Activated CD8-positive, alpha-beta memory T cell treated with anti-CD3 and anti-CD28 coated beads for 1 hour (primary cell): ENCODE measurements around the gene TCL1A.
"Not testable (repeated sequence)": the region's sequence is repeated elsewhere in the genome, so short reads cannot be mapped to it uniquely, and the experiment has no call there.

ENCODE experiments used
- DNase-seq, 2 donors: peaks; one replicate each; pipeline ENCODE4 v3.0.0-alpha.2; 2020; ENCODE audit warnings: low read depth in 1 of 2; ENCODE audit errors: extremely low read depth in 1 of 2

The TCL1A gene

DNA sequence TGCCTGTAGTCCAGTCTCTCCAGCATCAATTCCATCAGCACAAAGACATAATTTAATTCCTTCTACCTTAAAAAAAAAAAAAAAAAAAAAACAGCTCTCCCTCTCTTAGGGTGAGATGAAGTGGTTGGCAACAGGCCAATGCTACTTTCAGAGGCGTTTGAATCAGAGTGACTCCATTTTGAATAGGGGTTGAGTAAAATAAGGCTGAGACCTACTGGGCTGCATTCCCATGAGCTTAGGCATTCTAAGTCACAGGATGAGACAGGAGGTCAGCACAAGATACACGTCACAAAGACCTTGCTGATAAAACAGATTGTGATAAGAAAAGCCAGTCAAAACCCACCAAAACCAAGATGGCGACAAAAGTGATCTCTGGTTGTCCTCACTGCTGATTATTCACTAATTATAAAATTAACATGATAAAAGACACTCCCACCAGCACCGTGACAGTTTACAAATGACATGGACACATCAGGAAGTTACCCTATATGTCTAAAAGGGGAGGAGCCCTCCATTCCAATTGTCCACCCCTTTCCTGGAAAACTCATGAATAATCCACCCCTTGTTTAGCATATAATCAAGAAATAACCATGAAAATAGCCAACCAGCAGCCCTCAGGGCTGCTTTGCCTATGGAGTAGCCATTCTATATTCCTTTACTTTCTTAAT is 34.6 kb downstream of the TCL1A start:
- no peak for DNase-seq

- DNase-seq = no peak
Measured at GRCh38 chr14:95677179-95677835, 36.6 kb downstream of the TCL1A start.

DNA sequence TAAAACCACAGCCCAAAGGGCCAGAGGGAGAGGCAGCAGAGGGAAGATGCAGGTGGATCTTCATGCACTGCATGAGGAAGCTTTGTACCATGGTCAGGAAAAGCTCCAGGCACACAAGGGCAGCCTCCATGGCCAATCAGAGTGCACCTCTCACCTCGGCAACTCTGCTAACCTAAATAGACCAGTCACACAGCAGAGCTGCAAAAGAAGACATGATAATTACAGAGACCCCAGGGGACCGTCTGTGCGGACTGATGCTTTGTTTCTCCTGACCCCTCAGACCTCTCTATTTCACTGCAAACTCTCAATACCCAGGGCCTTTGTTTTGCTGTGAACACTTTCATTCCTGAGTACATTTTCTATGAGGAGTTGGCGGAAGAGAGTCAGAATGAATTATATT is 38.4 kb downstream of the TCL1A start:
- no peak for DNase-seq

DNA sequence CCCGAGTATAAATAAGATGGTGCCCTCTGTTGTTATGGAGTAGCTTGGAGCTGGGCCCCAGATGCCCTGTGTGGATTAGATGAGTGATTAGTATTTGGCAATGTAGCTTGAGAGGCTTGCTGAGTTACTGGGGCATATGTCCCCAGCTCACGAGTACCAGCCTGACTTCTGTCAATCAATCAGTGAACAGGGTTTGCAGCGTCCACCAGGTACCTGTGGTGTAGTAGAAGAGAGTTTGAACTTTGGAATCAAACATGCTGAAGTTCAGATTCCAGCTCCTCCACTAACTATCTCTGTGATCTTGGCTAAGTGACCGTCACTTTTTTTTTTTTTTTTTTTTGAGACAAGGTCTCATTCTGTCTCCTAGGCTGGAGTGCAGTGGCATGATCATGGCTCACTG is 39.3 kb downstream of the TCL1A start:
- no peak for DNase-seq

DNA sequence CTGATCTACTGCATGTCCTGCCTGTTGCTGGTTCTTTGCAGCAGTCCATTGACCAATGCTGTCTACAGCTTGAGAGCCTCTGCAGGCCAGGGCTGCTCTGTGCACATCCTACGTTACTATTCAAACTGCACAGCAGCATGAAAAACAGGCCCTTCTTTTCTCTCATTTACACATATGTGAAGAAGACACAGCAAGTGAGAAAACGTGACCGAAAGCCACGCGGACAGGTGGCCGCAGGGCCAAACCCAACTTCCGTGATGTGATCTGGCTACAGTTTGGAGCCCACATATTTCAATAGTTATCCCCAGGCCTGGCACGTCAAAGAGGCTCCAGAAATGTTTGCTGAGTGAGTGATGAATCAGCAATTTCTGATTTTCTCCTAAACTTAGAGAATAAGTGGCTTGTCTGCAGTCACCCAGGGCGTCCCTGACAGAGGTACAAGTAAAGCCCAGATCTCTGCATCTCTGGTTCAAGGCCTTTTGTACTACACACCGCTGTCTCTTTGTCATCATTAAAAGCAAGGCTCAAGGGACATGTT is 45.6 kb downstream of the TCL1A start:
- DNase-seq = no peak

DNA sequence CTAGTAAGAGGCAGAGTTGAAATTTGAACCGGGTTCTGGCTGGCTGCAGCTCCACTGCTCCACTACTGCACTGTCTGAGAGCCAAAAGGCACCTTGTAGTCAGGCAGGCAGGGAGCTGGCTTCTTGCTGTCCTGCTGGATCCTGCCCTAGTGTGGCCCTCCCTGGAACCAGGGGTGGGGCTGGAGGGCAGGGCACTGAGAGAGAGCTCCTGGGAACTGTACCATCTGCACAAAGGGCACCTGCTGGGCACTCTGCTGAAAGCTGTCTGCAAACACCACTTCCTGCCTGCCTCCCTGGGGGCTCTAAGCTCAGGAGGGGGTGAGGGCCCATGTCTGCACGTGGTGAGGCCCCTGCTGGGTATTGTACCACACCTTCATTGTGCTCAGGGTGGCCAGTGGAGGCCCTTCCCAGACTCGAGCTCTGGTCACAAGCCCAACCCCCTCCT is 46.7 kb downstream of the TCL1A start:
- no peak for DNase-seq

DNA sequence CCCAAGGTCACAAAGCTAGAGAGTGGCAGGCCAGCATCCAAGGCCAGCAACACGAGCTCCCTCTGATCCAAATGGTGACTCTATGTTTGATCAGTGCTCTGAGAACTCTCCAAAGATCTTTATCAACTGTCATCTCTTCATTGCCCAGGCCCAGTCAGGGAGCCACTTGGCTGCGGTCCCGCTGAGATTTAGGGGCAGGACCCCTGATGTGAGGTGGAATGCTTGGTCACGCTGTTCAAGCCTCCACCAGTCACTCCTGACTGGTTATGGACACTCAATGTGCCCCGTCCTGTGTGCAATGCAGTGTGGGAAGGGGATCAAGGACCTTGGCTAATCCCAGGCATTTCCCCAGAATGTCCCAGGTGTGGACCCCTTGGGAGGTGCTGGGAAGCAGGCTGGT is 47.5 kb downstream of the TCL1A start:
- DNase-seq = no peak

GRCh38 chr14:95665530-95665929 is 48.4 kb downstream of the TCL1A start:
- not testable (repeated sequence) for DNase-seq

GRCh38 chr14:95664546-95664945 is 49.4 kb downstream of the TCL1A start:
- DNase-seq = no peak

DNA sequence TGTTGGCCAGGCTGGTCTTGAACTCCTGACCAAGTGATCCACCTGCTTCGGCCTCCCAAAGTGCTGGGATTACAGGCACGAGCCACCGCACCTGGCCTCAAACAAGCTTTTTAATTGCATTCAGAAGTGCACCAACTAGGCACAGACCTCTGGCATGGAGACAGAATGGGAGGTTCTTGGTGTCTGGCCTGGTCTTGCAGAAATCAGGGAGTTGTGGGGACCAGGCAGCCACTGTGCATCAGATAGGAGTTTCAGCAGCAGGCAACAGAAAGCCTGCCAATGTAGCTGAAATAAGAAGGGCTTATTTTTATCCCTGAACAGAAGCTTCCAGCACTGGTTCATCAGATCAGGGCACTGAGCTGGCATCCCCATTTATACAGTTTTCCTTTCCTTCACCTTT is 49.9 kb downstream of the TCL1A start:
- no peak for DNase-seq

DNA sequence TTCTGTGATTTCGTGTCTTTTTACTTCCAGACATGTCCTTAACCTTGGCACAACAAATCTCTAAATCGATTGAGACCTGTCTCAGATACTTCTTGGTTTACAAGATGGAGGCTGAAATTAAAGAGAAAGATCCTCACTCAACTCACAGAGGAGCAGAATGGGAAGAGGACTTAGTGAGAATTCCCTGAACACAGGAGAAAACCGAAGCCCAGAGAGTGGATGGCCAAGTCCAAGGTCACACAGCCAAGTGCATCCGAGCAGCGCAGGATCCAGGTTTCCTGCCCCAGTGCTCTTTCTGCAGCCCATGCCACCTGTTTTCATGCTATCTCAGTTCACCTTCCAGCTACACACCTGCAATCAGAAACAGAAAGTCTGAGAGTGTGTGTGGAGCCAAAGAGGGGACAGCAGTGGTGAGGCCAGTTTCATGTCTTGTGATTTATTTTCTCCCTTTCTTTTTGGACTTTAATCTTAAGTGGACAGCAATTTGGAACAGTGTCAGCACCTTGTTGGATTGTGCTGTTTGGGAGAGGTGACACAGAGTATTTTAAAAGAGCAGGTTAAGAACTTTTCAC is 50.6 kb downstream of the TCL1A start:
- no peak for DNase-seq

- no peak for DNase-seq
Measured at GRCh38 chr14:95662376-95663186, 51.3 kb downstream of the TCL1A start.

DNA sequence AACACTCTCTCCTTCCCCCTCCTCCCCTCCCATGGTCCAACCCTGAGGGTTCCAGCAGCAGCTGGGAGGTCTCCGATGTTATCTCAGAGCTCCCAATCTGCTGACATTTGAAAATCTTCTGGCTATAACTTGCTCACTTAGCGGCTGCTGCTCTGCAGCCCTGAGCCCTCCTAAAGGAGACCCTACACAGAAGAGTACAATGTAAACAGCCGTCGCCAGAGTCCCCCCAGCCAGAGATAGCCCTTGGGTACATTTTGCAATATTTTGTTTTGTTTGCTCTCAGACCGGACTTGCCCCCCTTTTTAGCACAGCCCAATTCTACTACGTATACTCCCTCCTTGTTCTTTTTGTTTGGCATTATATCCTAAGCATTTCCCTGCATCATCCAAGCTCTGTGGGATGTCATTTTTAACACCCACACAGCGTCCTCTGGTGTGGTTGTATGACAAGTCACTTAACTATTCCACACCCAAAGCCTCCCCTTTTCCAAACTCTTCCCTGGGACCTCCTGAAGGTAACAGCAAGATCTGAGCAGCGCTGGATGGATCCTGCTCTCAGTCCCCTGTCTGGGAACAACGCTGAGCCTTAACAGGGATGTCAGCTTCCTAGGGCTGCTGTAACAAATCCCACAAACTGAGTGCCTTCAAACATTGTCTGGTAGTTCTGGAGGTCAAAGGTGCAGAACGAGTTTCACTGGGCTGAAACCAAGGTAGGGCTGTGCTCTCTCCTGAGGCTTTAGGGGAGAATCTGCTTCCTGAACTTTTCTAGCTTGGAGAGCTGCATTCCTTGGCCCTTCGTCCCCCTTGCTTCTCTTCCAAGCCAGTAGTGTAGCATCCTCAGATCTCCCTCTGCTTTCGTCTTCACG is 53.0 kb downstream of the TCL1A start:
- DNase-seq = no peak

DNA sequence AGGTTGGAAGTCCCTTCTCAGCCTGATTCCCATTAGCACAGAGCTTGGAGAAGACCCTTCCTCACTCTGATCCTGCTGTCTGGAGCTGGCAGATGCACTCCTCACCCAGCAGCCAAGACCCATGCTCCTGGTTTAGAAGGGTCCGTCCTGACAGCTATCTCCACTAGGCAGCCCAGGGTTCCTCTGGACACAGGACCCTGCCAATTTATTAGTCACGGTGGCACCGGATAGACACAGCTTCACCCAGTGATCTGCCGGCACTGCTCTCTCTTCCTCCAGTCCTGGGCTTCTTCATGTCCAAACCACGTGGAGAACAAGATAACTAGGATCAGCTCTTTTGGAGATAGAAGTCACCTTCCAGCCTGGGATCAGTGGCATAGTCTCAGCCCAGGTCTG is 53.9 kb downstream of the TCL1A start:
- no peak for DNase-seq
